Measurements from ENCODE around the gene PIEZO1. TPM values are rescaled to one million over a fixed set of nuclear protein-coding genes. Genes with fewer than 3 reads are reported as not detected.

Gene PIEZO1
- total RNA-seq, 1 donor from 2014 or later = 17.8 TPM

GRCh38 chr16:88809068-88809675 lies 24.2 kb upstream of the PIEZO1 start:
- H3K36me3 Mint-ChIP-seq (ENCODE audit: low read depth) = no peaks in the 10 kb centered on the region
- no peak overlapping the region for H3K27ac Mint-ChIP-seq (ENCODE audit: unreplicated experiment)
- DNase-seq (ENCODE audit: low read depth, low spot score) = no peak
- no peak for TF ChIP-seq CTCF (conservative IDR thresholded peaks at IDR 0.05)
- H3K4me3 Mint-ChIP-seq = peak overlapping the region; percentile 90
- H3K4me1 Mint-ChIP-seq = peaks cover 26% of the 10 kb centered on the region
- H3K27me3 Mint-ChIP-seq (ENCODE audit: low read depth) = peaks cover 16% of the 10 kb centered on the region
- no peaks in the 10 kb centered on the region for H3K9me3 Mint-ChIP-seq

GRCh38 chr16:88807626-88808453 lies 22.8 kb upstream of the PIEZO1 start:
- Mint-ChIP-seq H3K4me1 (peaks cover 21% of the 10 kb centered on the region), H3K27ac (ENCODE audit: unreplicated experiment) (no peak overlapping the region), H3K36me3 (ENCODE audit: low read depth) (no peaks in the 10 kb centered on the region), H3K4me3 (peak overlapping the region; percentile 90), H3K27me3 (ENCODE audit: low read depth) (peaks cover 12% of the 10 kb centered on the region), H3K9me3 (no peaks in the 10 kb centered on the region)
- DNase-seq (ENCODE audit: low read depth, low spot score) = no peak
- TF ChIP-seq CTCF (conservative IDR thresholded peaks at IDR 0.05) = no peak

DNA sequence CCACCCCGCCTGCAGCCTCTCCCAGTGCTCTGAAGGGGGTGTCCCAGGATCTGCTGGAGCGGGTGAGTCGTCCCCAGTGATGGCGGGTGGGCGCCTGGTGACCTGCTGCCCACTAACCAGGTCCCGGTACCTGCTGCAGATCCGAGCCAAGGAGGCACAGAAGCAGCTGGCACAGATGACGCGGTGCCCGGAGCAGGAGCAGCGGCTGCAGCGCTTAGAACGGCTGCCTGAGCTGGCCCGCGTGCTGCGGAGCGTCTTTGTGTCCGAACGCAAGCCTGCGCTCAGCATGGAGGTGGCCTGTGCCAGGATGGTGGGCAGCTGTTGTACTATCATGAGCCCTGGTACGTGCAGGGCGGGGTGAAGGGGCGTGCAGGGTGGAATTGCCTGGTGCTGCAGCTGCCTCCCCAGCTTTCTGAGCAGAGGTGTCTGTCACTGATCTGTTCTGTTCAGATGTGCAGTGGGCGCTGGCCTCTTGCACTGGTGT lies 22.2 kb upstream of the PIEZO1 start:
- TF ChIP-seq CTCF (conservative IDR thresholded peaks at IDR 0.05) = no peak
- Mint-ChIP-seq H3K4me3 (peak overlapping the region; percentile 27), H3K27ac (ENCODE audit: unreplicated experiment) (no peak overlapping the region), H3K27me3 (ENCODE audit: low read depth) (peaks cover 14% of the 10 kb centered on the region), H3K9me3 (no peaks in the 10 kb centered on the region), H3K4me1 (peaks cover 21% of the 10 kb centered on the region), H3K36me3 (ENCODE audit: low read depth) (no peaks in the 10 kb centered on the region)
- DNase-seq (ENCODE audit: low read depth, low spot score) = no peak

GRCh38 chr16:88806491-88807111 lies 21.6 kb upstream of the PIEZO1 start:
- TF ChIP-seq CTCF (conservative IDR thresholded peaks at IDR 0.05) = no peak
- Mint-ChIP-seq H3K27ac (ENCODE audit: unreplicated experiment) (peak overlapping the region; percentile 35), H3K27me3 (ENCODE audit: low read depth) (peaks cover 14% of the 10 kb centered on the region), H3K4me3 (peak overlapping the region; percentile 38), H3K9me3 (no peaks in the 10 kb centered on the region), H3K36me3 (ENCODE audit: low read depth) (no peaks in the 10 kb centered on the region), H3K4me1 (peaks cover 18% of the 10 kb centered on the region)
- no peak for DNase-seq (ENCODE audit: low read depth, low spot score)

DNA sequence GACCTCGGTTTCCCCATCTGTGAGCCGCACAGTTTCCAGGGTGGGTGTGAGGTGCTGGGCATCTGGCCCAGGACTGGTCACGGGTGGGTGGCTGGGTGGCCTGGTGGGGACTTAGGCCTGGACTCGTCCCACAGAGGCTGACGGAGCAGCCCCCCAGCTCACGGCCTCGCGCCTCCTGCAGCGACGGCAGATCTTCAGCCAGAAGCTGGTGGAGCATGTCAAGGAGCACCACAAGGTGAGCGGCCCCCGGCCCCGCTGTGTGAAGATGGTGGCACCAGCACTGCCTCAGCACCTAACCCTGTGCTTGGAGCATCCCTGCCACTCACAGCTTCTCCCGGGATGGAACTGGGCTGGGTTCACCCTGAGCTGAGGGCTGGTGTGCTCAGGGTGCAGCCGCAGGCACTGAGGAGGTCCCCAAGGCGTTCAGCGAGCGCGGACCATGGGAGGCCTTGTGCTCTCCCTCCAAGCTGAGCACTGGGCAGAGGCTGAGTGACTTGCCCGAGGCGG lies 20.9 kb upstream of the PIEZO1 start:
- Mint-ChIP-seq H3K4me3 (peak overlapping the region; percentile 38), H3K27me3 (ENCODE audit: low read depth) (peaks cover 13% of the 10 kb centered on the region), H3K36me3 (ENCODE audit: low read depth) (no peaks in the 10 kb centered on the region), H3K4me1 (peaks cover 16% of the 10 kb centered on the region), H3K27ac (ENCODE audit: unreplicated experiment) (no peak overlapping the region), H3K9me3 (no peaks in the 10 kb centered on the region)
- TF ChIP-seq CTCF (conservative IDR thresholded peaks at IDR 0.05) = no peak
- DNase-seq (ENCODE audit: low read depth, low spot score) = no peak

Data from neural crest cell (in vitro differentiated cells).